GM23248 (cell line): ENCODE results near the gene SLC4A1AP. TPM values are rescaled to one million over a fixed set of nuclear protein-coding genes. Genes with fewer than 3 reads are reported as not detected.

Experiments
- DNase-seq: peaks from one replicate; pipeline ENCODE4 v3.0.0-alpha.2; 2015
- H2AFZ ChIP-seq: fragments of 200-600 bp; sonication (generic); 2 replicates; pipeline ENCODE4 v1.6.1; 2016; ENCODE audit warnings: antibody characterized with exemption
- H3F3A ChIP-seq: fragments of 200-600 bp; sonication (generic); 2 replicates; pipeline ENCODE4 v1.6.1; 2016; ENCODE audit warnings: mild to moderate bottlenecking, antibody characterized with exemption, mixed run types; ENCODE audit not compliant: insufficient read depth
- H3K27ac ChIP-seq: fragments of 200-600 bp; sonication (generic); 2 replicates; pipeline ENCODE4 v1.5.1; 2016; ENCODE audit warnings: mild to moderate bottlenecking
- H3K27me3 ChIP-seq: fragments of 200-600 bp; sonication (generic); replicated peaks from 2 replicates; pipeline ENCODE4 v1.6.1; 2016; ENCODE audit warnings: mild to moderate bottlenecking; ENCODE audit not compliant: insufficient read depth
- H3K36me3 ChIP-seq: fragments of 200-600 bp; sonication (generic); 2 replicates; pipeline ENCODE4 v1.6.1; 2016; ENCODE audit warnings: low read depth, mild to moderate bottlenecking
- H3K4me1 ChIP-seq: fragments of 200-600 bp; sonication (generic); 2 replicates; pipeline ENCODE4 v1.6.1; 2016; ENCODE audit warnings: mild to moderate bottlenecking; ENCODE audit not compliant: insufficient read depth
- H3K4me2 ChIP-seq: fragments of 200-600 bp; sonication (generic); one replicate; pipeline ENCODE4 v1.6.1; 2016; ENCODE audit warnings: mild to moderate bottlenecking; ENCODE audit not compliant: unreplicated experiment
- H3K4me3 ChIP-seq: fragments of 200-600 bp; sonication (generic); 2 replicates; pipeline ENCODE4 v1.5.1; 2016; ENCODE audit warnings: mild to moderate bottlenecking
- H3K79me2 ChIP-seq: fragments of 200-600 bp; sonication (generic); 2 replicates; pipeline ENCODE4 v1.6.1; 2016; ENCODE audit warnings: mild to moderate bottlenecking; ENCODE audit not compliant: insufficient read depth
- H3K9ac ChIP-seq: fragments of 200-600 bp; sonication (generic); 2 replicates; pipeline ENCODE4 v1.6.1; 2016; ENCODE audit warnings: mild to moderate bottlenecking
- H3K9me2 ChIP-seq: fragments of 200-600 bp; sonication (generic); 2 replicates; pipeline ENCODE4 v1.6.1; 2016; ENCODE audit warnings: mixed run types, mild to moderate bottlenecking, moderate library complexity; ENCODE audit not compliant: insufficient read depth
- H3K9me3 ChIP-seq: fragments of 200-600 bp; sonication (generic); one replicate; pipeline ENCODE4 v1.6.1; 2017; ENCODE audit warnings: low read depth
- H4K20me1 ChIP-seq: fragments of 200-600 bp; sonication (generic); 2 replicates; pipeline ENCODE4 v1.6.0; 2016; ENCODE audit not compliant: insufficient read depth
- EZH2 ChIP-seq: fragments of 200-600 bp; sonication (generic); IDR thresholded peaks from 2 replicates; pipeline ENCODE4 v1.6.1; 2018; ENCODE audit warnings: antibody characterized with exemption, mild to moderate bottlenecking; ENCODE audit not compliant: insufficient read depth, poor library complexity, severe bottlenecking
- EZH2phosphoT487 ChIP-seq: fragments of 200-600 bp; sonication (generic); IDR thresholded peaks from 2 replicates; pipeline ENCODE4 v1.6.1; 2018; ENCODE audit warnings: antibody characterized with exemption, moderate library complexity, mild to moderate bottlenecking, low read depth; ENCODE audit not compliant: insufficient read depth
- WGBS, 2 experiments: methylation state at CpG; one replicate each; pipeline ENCODE4 v1.1.6; 2015 to 2017; ENCODE audit warnings: low lambda C conversion rate in 2 of 2, low coverage in 1 of 2; ENCODE audit errors: missing lambda C conversion rate in 2 of 2; 5-methylcytosine and 5-hydroxymethylcytosine counted together
- in situ Hi-C: fragments of 300-500 bp; cut with MboI; formaldehyde crosslinking; loops from 2 replicates; pipeline ENCODE4 v1.15.0; 2020
- polyA plus RNA-seq: library from polyadenylated mRNA; unstranded; fragments of >200 nt; fragmentation: Nextera tagmentation; extraction: Ambion mirVana; gene quantifications from 2 replicates; pipeline ENCODE4 v1.2.1, GENCODE V29; 2016
- total RNA-seq: library from RNA; depleted of rRNA; stranded (reverse); fragments of >200 nt; shearing (Covaris generic); gene quantifications from 2 replicates; pipeline ENCODE4 v1.2.3, GENCODE V29; 2014

Gene SLC4A1AP
- total and polyA plus RNA-seq, 2 experiments from 2014 or later: 22.4 to 23.9 TPM

GRCh38 chr2:27727257-27727656, 63.6 kb downstream of the SLC4A1AP start:
- H3K4me2 ChIP-seq: no peak overlapping the region
- DNase-seq: no peak
- no peaks in the 10 kb centered on the region for H3K9me3 ChIP-seq
- TF ChIP-seq EZH2 (no peak), EZH2phosphoT487 (no peak)
- no peaks in the 10 kb centered on the region for H4K20me1 ChIP-seq
- no peak overlapping the region for H2AFZ ChIP-seq
- H3F3A ChIP-seq: no peaks in the 10 kb centered on the region; the same call in 1 of the 2 replicates
- no peaks in the 10 kb centered on the region for H3K36me3 ChIP-seq
- no peak overlapping the region for H3K9ac ChIP-seq
- H3K9me2 ChIP-seq: no peaks in the 10 kb centered on the region
- H3K4me1 ChIP-seq: peaks cover 23% of the 10 kb centered on the region
- no peaks in the 10 kb centered on the region for H3K27me3 ChIP-seq
- in situ Hi-C loops: no loop called here
- no peak overlapping the region for H3K4me3 ChIP-seq
- H3K27ac ChIP-seq: no peak overlapping the region
- 96 to 98% methylated on average over 9 of the region's 9 CpGs for WGBS, 2 experiments
- no peaks in the 10 kb centered on the region for H3K79me2 ChIP-seq

- Histone ChIP-seq H4K20me1 (no peaks in the 10 kb centered on the region), H3K9me2 (no peaks in the 10 kb centered on the region), H3K4me3 (no peak overlapping the region), H3K9me3 (no peaks in the 10 kb centered on the region), H3K79me2 (no peaks in the 10 kb centered on the region), H3K9ac (no peak overlapping the region), H3K4me1 (peaks cover 23% of the 10 kb centered on the region), H2AFZ (no peak overlapping the region), H3K36me3 (no peaks in the 10 kb centered on the region), H3F3A (no peaks in the 10 kb centered on the region; the same call in 1 of the 2 replicates), H3K27me3 (no peaks in the 10 kb centered on the region), H3K27ac (no peak overlapping the region), H3K4me2 (no peak overlapping the region)
- TF ChIP-seq EZH2phosphoT487 (no peak), EZH2 (no peak)
- in situ Hi-C loops: no loop called here
- no peak for DNase-seq
- WGBS, 2 experiments: 63 to 66% methylated on average over 5 of the region's 5 CpGs
These were observed 64.6 kb downstream of the SLC4A1AP start for GRCh38 chr2:27728081-27728858.

GRCh38 chr2:27729198-27729597, 65.5 kb downstream of the SLC4A1AP start:
- Histone ChIP-seq H3F3A (no peaks in the 10 kb centered on the region; the same call in 1 of the 2 replicates), H3K4me1 (peaks cover 14% of the 10 kb centered on the region), H3K36me3 (no peaks in the 10 kb centered on the region), H4K20me1 (no peaks in the 10 kb centered on the region), H3K9me2 (no peaks in the 10 kb centered on the region), H2AFZ (no peak overlapping the region), H3K9me3 (no peaks in the 10 kb centered on the region), H3K27ac (no peak overlapping the region), H3K79me2 (no peaks in the 10 kb centered on the region), H3K4me3 (no peak overlapping the region), H3K4me2 (no peak overlapping the region), H3K27me3 (no peaks in the 10 kb centered on the region), H3K9ac (no peak overlapping the region)
- 58 to 78% methylated on average over 4 of the region's 4 CpGs for WGBS, 2 experiments
- in situ Hi-C loops: no loop called here
- no peak for DNase-seq
- TF ChIP-seq EZH2phosphoT487: no peak
- TF ChIP-seq EZH2: no peak

GRCh38 chr2:27729614-27730013, 65.9 kb downstream of the SLC4A1AP start:
- Histone ChIP-seq H3K36me3 (no peaks in the 10 kb centered on the region), H3K9me3 (no peaks in the 10 kb centered on the region), H2AFZ (no peak overlapping the region), H3K9me2 (no peaks in the 10 kb centered on the region), H3K9ac (no peak overlapping the region), H3K27ac (no peak overlapping the region), H3F3A (peaks cover 4% of the 10 kb centered on the region), H3K4me1 (peaks cover 11% of the 10 kb centered on the region), H3K4me2 (no peak overlapping the region), H4K20me1 (no peaks in the 10 kb centered on the region), H3K4me3 (no peak overlapping the region), H3K27me3 (no peaks in the 10 kb centered on the region), H3K79me2 (no peaks in the 10 kb centered on the region)
- 90 to 92% methylated on average over 4 of the region's 4 CpGs for WGBS, 2 experiments
- no peak for DNase-seq
- in situ Hi-C loops: no loop called here
- no peak for TF ChIP-seq EZH2
- no peak for TF ChIP-seq EZH2phosphoT487
